ENCODE measurements around the gene RAB44.
A peak's percentile ranks its signal among the peaks of the same experiment; 100 is the strongest.

GRCh38 chr6:36650848-36651478 lies 46.7 kb upstream of the RAB44 start:
- TF ChIP-seq, protein P1, sequence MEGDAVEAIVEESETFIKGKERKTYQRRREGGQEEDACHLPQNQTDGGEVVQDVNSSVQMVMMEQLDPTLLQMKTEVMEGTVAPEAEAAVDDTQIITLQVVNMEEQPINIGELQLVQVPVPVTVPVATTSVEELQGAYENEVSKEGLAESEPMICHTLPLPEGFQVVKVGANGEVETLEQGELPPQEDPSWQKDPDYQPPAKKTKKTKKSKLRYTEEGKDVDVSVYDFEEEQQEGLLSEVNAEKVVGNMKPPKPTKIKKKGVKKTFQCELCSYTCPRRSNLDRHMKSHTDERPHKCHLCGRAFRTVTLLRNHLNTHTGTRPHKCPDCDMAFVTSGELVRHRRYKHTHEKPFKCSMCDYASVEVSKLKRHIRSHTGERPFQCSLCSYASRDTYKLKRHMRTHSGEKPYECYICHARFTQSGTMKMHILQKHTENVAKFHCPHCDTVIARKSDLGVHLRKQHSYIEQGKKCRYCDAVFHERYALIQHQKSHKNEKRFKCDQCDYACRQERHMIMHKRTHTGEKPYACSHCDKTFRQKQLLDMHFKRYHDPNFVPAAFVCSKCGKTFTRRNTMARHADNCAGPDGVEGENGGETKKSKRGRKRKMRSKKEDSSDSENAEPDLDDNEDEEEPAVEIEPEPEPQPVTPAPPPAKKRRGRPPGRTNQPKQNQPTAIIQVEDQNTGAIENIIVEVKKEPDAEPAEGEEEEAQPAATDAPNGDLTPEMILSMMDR (IDR thresholded peaks at IDR 0.05) = no peak
- TF ChIP-seq EP300 (IDR thresholded peaks at IDR 0.05; ENCODE audit: low read depth) = no peak
- TF ChIP-seq POLR2AphosphoS5 (IDR thresholded peaks at IDR 0.05) = peak in 1 of 3 donors; percentile 16
